Uterus (tissue), 4 donors: ENCODE results near the gene FAM227B. TPM values are rescaled to one million over a fixed set of nuclear protein-coding genes. Genes with fewer than 3 reads are reported as not detected.

Source experiments
- DNase-seq, 2 donors: peaks; one replicate each; pipeline ENCODE4 v3.0.0-alpha.2; 2019 to 2020
- H3K27ac ChIP-seq, 2 donors: fragments of 200-600 bp; sonication (generic); 1 replicate in 1 of 2; 2 replicates in 1 of 2; pipeline ENCODE4 v1.5.1; 2016 to 2018
- H3K27me3 ChIP-seq, 2 donors: fragments of 200-600 bp; sonication (generic); one replicate each; pipeline ENCODE4 v1.5.1; 2018 to 2019; ENCODE audit warnings: control low read depth in 1 of 2
- H3K36me3 ChIP-seq, 2 donors: fragments of 200-600 bp; sonication (generic); one replicate each; pipeline ENCODE4 v1.5.1; 2019; ENCODE audit warnings: control low read depth in 1 of 2
- H3K4me1 ChIP-seq, 2 donors: fragments of 200-600 bp; sonication (generic); one replicate each; pipeline ENCODE4 v1.5.1; 2018 to 2019; ENCODE audit warnings: control low read depth in 1 of 2
- H3K4me3 ChIP-seq, 2 donors: fragments of 200-600 bp; sonication (generic); 1 replicate in 1 of 2; 2 replicates in 1 of 2; pipeline ENCODE4 v1.5.1; 2018 to 2019; ENCODE audit warnings: mild to moderate bottlenecking in 1 of 2
- H3K9me3 ChIP-seq, 2 donors: fragments of 200-600 bp; sonication (generic); one replicate each; pipeline ENCODE4 v1.5.1; 2019; ENCODE audit warnings: control low read depth in 1 of 2
- CTCF ChIP-seq, 4 experiments: fragments of 200-600 bp in 2 of 4; fragments of 450-650 bp in 2 of 4; sonication (generic) in 2 of 4; IDR thresholded peaks; one replicate each; pipeline ENCODE4 v1.5.1; 2016 to 2019; ENCODE audit warnings: antibody characterized with exemption in 4 of 4, mild to moderate bottlenecking in 2 of 4, moderate library complexity in 1 of 4
- POLR2A ChIP-seq, 2 donors: fragments of 450-650 bp; IDR thresholded peaks; one replicate each; pipeline ENCODE4 v1.6.1; 2016; ENCODE audit warnings: antibody characterized with exemption in 2 of 2, mild to moderate bottlenecking in 1 of 2, moderate library complexity in 1 of 2
- intact Hi-C: fragments of 100-400 bp; cut with DNase I; formaldehyde crosslinking; loops from one replicate; pipeline ENCODE4 v1.15.1; 2023; ENCODE audit warnings: low total_unique reads
- total RNA-seq, 4 donors: library from RNA; depleted of rRNA in 3 of 4; stranded (reverse); fragments of >200 nt in 3 of 4; gene quantifications; one replicate each; pipeline versions ENCODE4 v1.1.0 to v1.2.4, GENCODE V29; 2014 to 2023
- donor health status: DM: yes; HTN: yes; CAD: no.

The FAM227B gene
- total RNA-seq, 4 donors from 2014 or later: 2.6 to 15.7 (median 9.9) TPM

- intact Hi-C loops: no loop called here
- H3K4me3 ChIP-seq: no peak overlapping the region
- TF ChIP-seq CTCF (IDR thresholded peaks at IDR 0.05): no peak
- TF ChIP-seq POLR2A (IDR thresholded peaks at IDR 0.05): no peak
- no peaks in the 10 kb centered on the region for H3K9me3 ChIP-seq
- no peaks in the 10 kb centered on the region for H3K27me3 ChIP-seq
- no peaks in the 10 kb centered on the region for H3K4me1 ChIP-seq
- H3K27ac ChIP-seq: no peak overlapping the region
- DNase-seq: no peak
- no peaks in the 10 kb centered on the region for H3K36me3 ChIP-seq
Measured at GRCh38 chr15:49306551-49306950, 314.1 kb downstream of the FAM227B start.

GRCh38 chr15:49303003-49303402 lies 317.6 kb downstream of the FAM227B start:
- DNase-seq: no peak
- no peaks in the 10 kb centered on the region for H3K27me3 ChIP-seq
- H3K4me1 ChIP-seq: no peaks in the 10 kb centered on the region
- H3K36me3 ChIP-seq: no peaks in the 10 kb centered on the region
- no peaks in the 10 kb centered on the region for H3K9me3 ChIP-seq
- no peak overlapping the region for H3K4me3 ChIP-seq
- intact Hi-C loops: no loop called here
- TF ChIP-seq CTCF (IDR thresholded peaks at IDR 0.05) (no peak), POLR2A (IDR thresholded peaks at IDR 0.05) (no peak)
- H3K27ac ChIP-seq: no peak overlapping the region

GRCh38 chr15:49301562-49301961 lies 319.1 kb downstream of the FAM227B start:
- Histone ChIP-seq H3K9me3 (no peaks in the 10 kb centered on the region), H3K27me3 (no peaks in the 10 kb centered on the region), H3K4me3 (no peak overlapping the region), H3K36me3 (no peaks in the 10 kb centered on the region), H3K27ac (no peak overlapping the region), H3K4me1 (no peaks in the 10 kb centered on the region)
- no peak for TF ChIP-seq CTCF (IDR thresholded peaks at IDR 0.05)
- no peak for TF ChIP-seq POLR2A (IDR thresholded peaks at IDR 0.05)
- intact Hi-C loops: no loop called here
- DNase-seq: no peak

GRCh38 chr15:49300856-49301255 lies 319.8 kb downstream of the FAM227B start:
- Histone ChIP-seq H3K4me3 (no peak overlapping the region), H3K27ac (no peak overlapping the region), H3K9me3 (no peaks in the 10 kb centered on the region), H3K36me3 (no peaks in the 10 kb centered on the region), H3K27me3 (no peaks in the 10 kb centered on the region), H3K4me1 (no peaks in the 10 kb centered on the region)
- TF ChIP-seq POLR2A (IDR thresholded peaks at IDR 0.05): no peak
- no peak for TF ChIP-seq CTCF (IDR thresholded peaks at IDR 0.05)
- intact Hi-C loops: no loop called here
- no peak for DNase-seq

- DNase-seq: no peak
- Histone ChIP-seq H3K9me3 (no peaks in the 10 kb centered on the region), H3K27me3 (no peaks in the 10 kb centered on the region), H3K4me3 (no peak overlapping the region), H3K4me1 (no peaks in the 10 kb centered on the region), H3K36me3 (no peaks in the 10 kb centered on the region), H3K27ac (no peak overlapping the region)
- intact Hi-C loops: no loop called here
- TF ChIP-seq CTCF (IDR thresholded peaks at IDR 0.05) (no peak), POLR2A (IDR thresholded peaks at IDR 0.05) (no peak)
Measured at GRCh38 chr15:49297584-49297983, 323.0 kb downstream of the FAM227B start.
